EH (cell line): ENCODE data around the gene RTRAF.

Experiments used
- DNase-seq: peaks from one replicate; pipeline ENCODE4 v3.0.0-alpha.2; 2015; ENCODE audit warnings: low read depth

RTRAF gene

GRCh38 chr14:52020866-52021717 is 31.7 kb downstream of the RTRAF start:
- DNase-seq = no peak

- DNase-seq = no peak
These were observed 32.7 kb downstream of the RTRAF start for GRCh38 chr14:52021957-52022600.

GRCh38 chr14:52023518-52023917 is 34.2 kb downstream of the RTRAF start:
- peak; percentile 85 for DNase-seq

- DNase-seq = peak; percentile 96
These were observed 36.0 kb downstream of the RTRAF start for GRCh38 chr14:52025310-52025709.

GRCh38 chr14:52026017-52026660 is 36.8 kb downstream of the RTRAF start:
- peak; percentile 49 for DNase-seq

- DNase-seq = no peak
These were observed 37.6 kb downstream of the RTRAF start for GRCh38 chr14:52026901-52027300.

GRCh38 chr14:52029881-52030280 is 40.5 kb downstream of the RTRAF start:
- peak; percentile 49 for DNase-seq

- DNase-seq = peak; percentile 91
These were observed 42.4 kb downstream of the RTRAF start for GRCh38 chr14:52031781-52032180.

GRCh38 chr14:52032204-52032801 is 43.0 kb downstream of the RTRAF start:
- peak; percentile 71 for DNase-seq

GRCh38 chr14:52033101-52033642 is 43.8 kb downstream of the RTRAF start:
- DNase-seq = peak; percentile 84

- no peak for DNase-seq
These were observed 49.9 kb downstream of the RTRAF start for GRCh38 chr14:52039124-52039815.

GRCh38 chr14:52040598-52040997 is 51.3 kb downstream of the RTRAF start:
- DNase-seq = no peak

GRCh38 chr14:52042371-52043289 is 53.3 kb downstream of the RTRAF start:
- no peak for DNase-seq

GRCh38 chr14:52043690-52044089 is 54.3 kb downstream of the RTRAF start:
- DNase-seq = peak; percentile 43

GRCh38 chr14:52044791-52045522 is 55.6 kb downstream of the RTRAF start:
- peak; percentile 94 for DNase-seq

- peak; percentile 36 for DNase-seq
These were observed 57.1 kb downstream of the RTRAF start for GRCh38 chr14:52046376-52046917.

- DNase-seq = no peak
These were observed 58.8 kb downstream of the RTRAF start for GRCh38 chr14:52048116-52048515.

- DNase-seq = peak; percentile 67
These were observed 59.4 kb downstream of the RTRAF start for GRCh38 chr14:52048641-52049204.

GRCh38 chr14:52049271-52049670 is 59.9 kb downstream of the RTRAF start:
- no peak for DNase-seq
